WERI-Rb-1 (cell line): ENCODE results near the gene DNAH11.

Experiments used
- DNase-seq: peaks from one replicate; pipeline ENCODE4 v3.0.0-alpha.2; 2020
- H3K27ac ChIP-seq: fragments of 250-450 bp; sonication (Bioruptor Pico); 2 replicates; pipeline ENCODE4 v1.5.1; 2020; ENCODE audit warnings: mild to moderate bottlenecking, moderate library complexity
- H3K27me3 ChIP-seq: fragments of 250-450 bp; sonication (Bioruptor Pico); 2 replicates; pipeline ENCODE4 v1.5.1; 2021; ENCODE audit warnings: mild to moderate bottlenecking, low read depth, moderate library complexity; ENCODE audit not compliant: insufficient read depth, severe bottlenecking
- H3K36me3 ChIP-seq: fragments of 250-450 bp; sonication (Bioruptor Pico); 2 replicates; pipeline ENCODE4 v1.5.1; 2020; ENCODE audit warnings: mild to moderate bottlenecking, moderate library complexity
- H3K4me3 ChIP-seq: 2 replicates; pipeline ENCODE4 v1.5.1; 2011; ENCODE audit warnings: low read depth, mild to moderate bottlenecking, control low read depth, low read length
- H3K9me3 ChIP-seq: fragments of 250-450 bp; sonication (Bioruptor Pico); 2 replicates; pipeline ENCODE4 v1.5.1; 2021; ENCODE audit warnings: mild to moderate bottlenecking, moderate library complexity; ENCODE audit not compliant: severe bottlenecking
- TF ChIP-seq, protein P1 (sequence below): IDR thresholded peaks from 2 replicates; pipeline ENCODE4 v1.5.1; 2011; ENCODE audit warnings: low read depth, mild to moderate bottlenecking, control low read depth, inconsistent platforms, low read length

DNAH11 gene, protein sequence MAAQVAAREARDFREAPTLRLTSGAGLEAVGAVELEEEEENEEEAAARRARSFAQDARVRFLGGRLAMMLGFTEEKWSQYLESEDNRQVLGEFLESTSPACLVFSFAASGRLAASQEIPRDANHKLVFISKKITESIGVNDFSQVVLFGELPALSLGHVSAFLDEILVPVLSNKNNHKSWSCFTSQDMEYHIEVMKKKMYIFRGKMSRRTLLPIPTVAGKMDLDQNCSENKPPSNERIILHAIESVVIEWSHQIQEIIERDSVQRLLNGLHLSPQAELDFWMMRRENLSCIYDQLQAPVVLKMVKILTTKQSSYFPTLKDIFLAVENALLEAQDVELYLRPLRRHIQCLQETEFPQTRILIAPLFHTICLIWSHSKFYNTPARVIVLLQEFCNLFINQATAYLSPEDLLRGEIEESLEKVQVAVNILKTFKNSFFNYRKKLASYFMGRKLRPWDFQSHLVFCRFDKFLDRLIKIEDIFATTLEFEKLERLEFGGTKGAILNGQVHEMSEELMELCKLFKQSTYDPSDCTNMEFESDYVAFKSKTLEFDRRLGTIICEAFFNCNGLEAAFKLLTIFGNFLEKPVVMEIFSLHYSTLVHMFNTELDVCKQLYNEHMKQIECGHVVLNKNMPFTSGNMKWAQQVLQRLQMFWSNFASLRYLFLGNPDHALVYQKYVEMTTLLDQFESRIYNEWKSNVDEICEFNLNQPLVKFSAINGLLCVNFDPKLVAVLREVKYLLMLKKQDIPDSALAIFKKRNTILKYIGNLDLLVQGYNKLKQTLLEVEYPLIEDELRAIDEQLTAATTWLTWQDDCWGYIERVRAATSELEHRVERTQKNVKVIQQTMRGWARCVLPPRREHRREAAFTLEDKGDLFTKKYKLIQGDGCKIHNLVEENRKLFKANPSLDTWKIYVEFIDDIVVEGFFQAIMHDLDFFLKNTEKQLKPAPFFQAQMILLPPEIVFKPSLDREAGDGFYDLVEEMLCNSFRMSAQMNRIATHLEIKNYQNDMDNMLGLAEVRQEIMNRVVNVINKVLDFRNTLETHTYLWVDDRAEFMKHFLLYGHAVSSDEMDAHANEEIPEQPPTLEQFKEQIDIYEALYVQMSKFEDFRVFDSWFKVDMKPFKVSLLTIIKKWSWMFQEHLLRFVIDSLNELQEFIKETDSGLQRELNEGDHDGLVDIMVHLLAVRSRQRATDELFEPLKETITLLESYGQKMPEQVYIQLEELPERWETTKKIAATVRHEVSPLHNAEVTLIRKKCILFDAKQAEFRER (N-terminal part only)

GRCh38 chr7:21542891-21543527 lies at the start of gene DNAH11:
DNAH11 (plus strand) TSS chr7:21543039; CDS start chr7:21543246, 207 bp downstream.
- Histone ChIP-seq H3K9me3 (no peaks in the 10 kb centered on the region), H3K27ac (no peak within 1 kb of the TSS), H3K27me3 (peaks cover 80% of the 10 kb centered on the region), H3K36me3 (no peaks in the 10 kb centered on the region), H3K4me3 (peak within 1 kb of the TSS; percentile 1)
- peak; percentile 30 for DNase-seq
- TF ChIP-seq, protein P1, sequence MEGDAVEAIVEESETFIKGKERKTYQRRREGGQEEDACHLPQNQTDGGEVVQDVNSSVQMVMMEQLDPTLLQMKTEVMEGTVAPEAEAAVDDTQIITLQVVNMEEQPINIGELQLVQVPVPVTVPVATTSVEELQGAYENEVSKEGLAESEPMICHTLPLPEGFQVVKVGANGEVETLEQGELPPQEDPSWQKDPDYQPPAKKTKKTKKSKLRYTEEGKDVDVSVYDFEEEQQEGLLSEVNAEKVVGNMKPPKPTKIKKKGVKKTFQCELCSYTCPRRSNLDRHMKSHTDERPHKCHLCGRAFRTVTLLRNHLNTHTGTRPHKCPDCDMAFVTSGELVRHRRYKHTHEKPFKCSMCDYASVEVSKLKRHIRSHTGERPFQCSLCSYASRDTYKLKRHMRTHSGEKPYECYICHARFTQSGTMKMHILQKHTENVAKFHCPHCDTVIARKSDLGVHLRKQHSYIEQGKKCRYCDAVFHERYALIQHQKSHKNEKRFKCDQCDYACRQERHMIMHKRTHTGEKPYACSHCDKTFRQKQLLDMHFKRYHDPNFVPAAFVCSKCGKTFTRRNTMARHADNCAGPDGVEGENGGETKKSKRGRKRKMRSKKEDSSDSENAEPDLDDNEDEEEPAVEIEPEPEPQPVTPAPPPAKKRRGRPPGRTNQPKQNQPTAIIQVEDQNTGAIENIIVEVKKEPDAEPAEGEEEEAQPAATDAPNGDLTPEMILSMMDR, result 0 out of 2 replicates have a peak, but pooled peaks have one; percentile 9

GRCh38 chr7:21495731-21496130 lies 47.1 kb upstream of the DNAH11 start:
- H3K27me3 ChIP-seq, result no peaks in the 10 kb centered on the region
- H3K36me3 ChIP-seq, result no peaks in the 10 kb centered on the region
- H3K9me3 ChIP-seq, result peaks cover 10% of the 10 kb centered on the region
- no peak overlapping the region for H3K27ac ChIP-seq
- TF ChIP-seq, protein P1, result no peak
- no peak overlapping the region for H3K4me3 ChIP-seq
- DNase-seq, result no peak

DNA sequence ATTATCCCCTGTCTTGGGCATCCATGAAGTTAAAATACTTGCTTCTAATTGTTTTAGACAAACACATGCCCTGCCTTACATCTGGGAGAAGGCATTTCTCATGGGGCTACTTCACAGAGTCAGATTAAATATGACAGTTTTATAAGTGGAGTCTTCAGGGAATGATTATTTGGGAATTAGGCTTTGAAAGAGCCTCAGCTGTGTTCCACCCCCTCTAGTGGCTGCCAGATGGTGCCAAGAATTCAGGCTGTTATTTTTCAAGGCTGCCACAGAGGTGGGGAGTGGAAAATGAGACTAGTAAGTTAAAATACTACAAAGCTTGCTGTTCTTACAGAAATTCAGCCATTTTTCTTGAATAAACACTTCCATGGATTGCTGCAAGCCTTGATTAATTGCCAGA lies 45.8 kb upstream of the DNAH11 start:
- H3K36me3 ChIP-seq, result no peaks in the 10 kb centered on the region
- H3K4me3 ChIP-seq, result no peak overlapping the region
- no peaks in the 10 kb centered on the region for H3K27me3 ChIP-seq
- H3K9me3 ChIP-seq, result peaks cover 10% of the 10 kb centered on the region
- no peak for DNase-seq
- no peak overlapping the region for H3K27ac ChIP-seq
- TF ChIP-seq, protein P1, result peak; percentile 28; the same call in 1 of the 2 replicates

DNA sequence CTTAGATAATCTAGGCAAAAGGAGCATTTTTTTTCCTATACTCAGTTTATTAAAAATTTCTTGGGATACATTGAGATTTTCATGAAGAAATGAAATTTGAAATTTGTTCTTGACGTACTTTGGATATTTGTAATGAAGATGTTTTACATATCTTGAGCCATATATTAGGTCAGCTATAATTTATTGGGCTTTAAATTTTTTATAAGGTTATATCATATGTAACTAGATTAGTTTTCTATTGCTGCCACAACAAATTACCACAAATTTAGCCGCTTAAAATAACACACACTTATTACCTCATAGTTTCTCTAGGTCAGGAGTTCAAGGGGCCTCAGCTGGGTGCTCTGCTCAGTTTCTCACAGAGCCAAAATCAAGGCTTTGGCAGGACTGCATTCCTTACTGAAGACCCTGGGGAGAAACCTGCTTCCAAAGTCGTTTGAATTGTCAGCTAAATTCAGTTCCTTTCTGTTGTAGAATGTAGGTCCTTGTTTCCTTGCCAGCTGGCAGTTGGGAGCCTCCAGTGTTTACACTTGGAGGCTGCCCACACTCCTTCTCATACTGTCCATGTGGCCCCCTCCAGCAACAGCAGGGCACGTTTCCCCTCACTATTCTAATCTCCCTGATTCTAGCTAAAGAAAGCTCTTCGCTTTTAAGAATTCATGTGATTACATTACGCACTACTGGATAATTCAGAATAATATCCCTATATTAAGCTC lies 42.6 kb upstream of the DNAH11 start:
- Histone ChIP-seq H3K27me3 (no peaks in the 10 kb centered on the region), H3K36me3 (no peaks in the 10 kb centered on the region), H3K4me3 (no peak overlapping the region), H3K9me3 (peaks cover 5% of the 10 kb centered on the region), H3K27ac (no peak overlapping the region)
- DNase-seq, result no peak
- TF ChIP-seq, protein P1, result no peak

DNA sequence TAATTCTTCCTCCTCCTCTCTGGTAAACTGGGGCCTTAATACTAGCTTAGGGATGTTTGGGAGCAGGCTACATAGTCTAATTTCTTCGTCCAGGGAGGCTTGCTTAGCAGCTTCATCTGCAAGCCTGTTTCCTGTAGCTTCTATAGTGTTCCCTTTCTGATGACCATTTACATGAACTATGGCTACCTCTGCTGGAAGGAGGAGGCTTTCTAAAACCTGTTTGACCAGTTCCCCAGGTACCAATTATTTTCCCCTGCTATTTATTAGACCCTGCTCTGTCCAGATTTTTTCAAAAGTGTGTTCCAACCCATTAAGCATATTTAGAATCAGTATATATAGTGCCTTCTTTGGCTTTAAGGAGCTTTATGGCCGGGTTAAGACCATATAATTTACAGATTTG lies 38.8 kb upstream of the DNAH11 start:
- no peak for DNase-seq
- Histone ChIP-seq H3K27me3 (no peaks in the 10 kb centered on the region), H3K36me3 (0 out of 2 replicates have a peak, but pooled peaks cover 2% of the 10 kb centered on the region), H3K4me3 (no peak overlapping the region), H3K9me3 (no peaks in the 10 kb centered on the region), H3K27ac (no peak overlapping the region)
- TF ChIP-seq, protein P1, result no peak
